Astrocyte of the cerebellum (primary cell): ENCODE data around the gene TMEM129.

Source experiments
- DNase-seq: peaks from one replicate; pipeline ENCODE4 v3.0.0-alpha.2; 2011; ENCODE audit warnings: low read depth
- H3K4me3 ChIP-seq: 2 replicates; pipeline ENCODE4 v1.5.1; 2011; ENCODE audit warnings: mild to moderate bottlenecking, low read depth, low read length, moderate library complexity
- CTCF ChIP-seq: IDR thresholded peaks from 2 replicates; pipeline ENCODE4 v1.5.1; 2012; ENCODE audit warnings: low read length, low read depth, moderate library complexity, mild to moderate bottlenecking; ENCODE audit errors: missing control alignments
- in situ Hi-C: cut with HindIII; loops from 2 replicates; pipeline ENCODE4 v1.10.0; 2017; ENCODE audit warnings: low sequenced_read_pairs

TMEM129 gene

GRCh38 chr4:1730532-1731135 lies 9.5 kb upstream of the TMEM129 start:
- no peak for TF ChIP-seq CTCF

GRCh38 chr4:1728061-1728980 lies 7.2 kb upstream of the TMEM129 start:
- in situ Hi-C loops, result no loop called here
- no peak overlapping the region for H3K4me3 ChIP-seq
- peak; percentile 14 for TF ChIP-seq CTCF
- DNase-seq, result no peak

More at GRCh38 chr4:1730532-1731135, 9.5 kb upstream of the TMEM129 start:
- DNase-seq, result no peak
- in situ Hi-C loops, result no loop called here
- no peak overlapping the region for H3K4me3 ChIP-seq

GRCh38 chr4:1727117-1728031 lies 6.3 kb upstream of the TMEM129 start:
- in situ Hi-C loops, result no loop called here
- H3K4me3 ChIP-seq, result no peak overlapping the region
- no peak for TF ChIP-seq CTCF

DNA sequence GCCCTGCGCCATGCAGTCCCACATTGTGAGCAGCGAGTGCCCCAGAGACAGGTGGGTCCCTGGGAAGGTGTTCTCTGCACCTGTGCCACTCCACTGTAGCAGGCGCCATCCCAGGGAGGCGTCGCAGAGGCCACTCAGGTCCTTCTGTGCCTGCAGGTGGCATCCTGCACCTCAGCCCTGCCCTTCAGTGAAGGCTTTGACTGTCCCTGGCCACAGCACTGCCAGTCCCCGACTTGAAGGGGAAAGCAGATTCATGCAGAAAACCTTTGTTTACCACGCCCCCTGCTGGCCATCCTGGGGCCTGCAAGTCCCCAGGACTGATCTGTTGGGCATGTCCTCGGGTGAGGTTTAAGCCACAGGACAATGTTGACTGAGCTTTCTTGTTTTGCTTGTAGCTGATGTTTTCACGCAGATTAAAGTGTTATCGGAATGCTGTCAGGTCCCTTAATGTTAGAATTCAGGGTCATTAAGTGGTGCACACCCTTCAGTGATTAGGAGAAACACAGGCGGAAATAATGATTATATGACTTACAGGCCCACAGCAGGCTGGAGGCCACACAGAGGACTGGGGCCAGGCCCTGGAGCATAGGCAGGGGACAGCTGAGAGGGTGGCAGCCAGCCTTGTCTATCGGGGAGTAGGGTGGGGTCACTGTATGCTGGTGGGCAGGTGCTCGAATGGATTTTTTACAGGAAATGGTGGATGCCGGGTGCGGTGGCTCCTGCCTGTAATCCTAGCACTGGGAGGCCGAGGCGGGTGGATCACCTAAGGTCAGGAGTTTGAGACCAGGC lies 5.2 kb upstream of the TMEM129 start:
- DNase-seq, result peak; percentile 55
- H3K4me3 ChIP-seq, result no peak overlapping the region
- in situ Hi-C loops, result no loop called here
- peak; percentile 99 for TF ChIP-seq CTCF

More at GRCh38 chr4:1727117-1728031, 6.3 kb upstream of the TMEM129 start:
- DNase-seq, result peak; percentile 65

- no peak overlapping the region for H3K4me3 ChIP-seq
- no peak for TF ChIP-seq CTCF
- in situ Hi-C loops, result no loop called here
- no peak for DNase-seq
Measured at GRCh38 chr4:1725521-1725920, 4.4 kb upstream of the TMEM129 start.
